T-helper 2 cell treated with Interferon-gamma antibody and Interleukin-4, amounts not matched to agents 100 ng/mL and 5 ng/mL, for 36 hours (primary cell): ENCODE results near the gene MAN1C1. TPM values are rescaled to one million over a fixed set of nuclear protein-coding genes. Genes with fewer than 3 reads are reported as not detected.

Source experiments
- intact Hi-C: fragments of 100-400 bp; cut with micrococcal nuclease; formaldehyde crosslinking; loops from one replicate; pipeline ENCODE4 v1.15.1; 2023
- total RNA-seq: library from RNA; stranded (reverse); gene quantifications from 2 replicates; pipeline ENCODE4 v1.2.3, GENCODE V29; 2022

MAN1C1 gene
- total RNA-seq, 1 donor from 2014 or later: 12.1 TPM

- intact Hi-C loops: no loop called here
Measured at GRCh38 chr1:25832336-25833037, 215.9 kb downstream of the MAN1C1 start.

DNA sequence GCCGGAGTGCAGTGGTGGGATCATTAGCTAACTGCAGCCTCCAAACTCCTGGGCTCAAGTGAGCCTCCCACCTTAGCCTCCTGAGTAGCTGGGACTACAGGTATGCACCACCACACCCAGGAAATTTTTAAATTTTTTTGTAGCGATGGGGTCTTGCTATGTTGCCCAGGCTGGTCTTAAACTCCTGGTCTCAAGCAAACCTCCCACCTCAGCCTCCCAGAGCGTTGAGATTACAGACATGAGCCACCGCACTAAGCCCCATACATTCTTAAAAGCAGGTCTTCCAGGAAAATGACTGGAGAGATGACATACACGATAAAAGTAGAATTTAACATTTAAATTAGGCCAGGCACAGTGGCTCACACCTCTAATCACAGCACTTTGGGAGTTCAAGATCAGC, 216.6 kb downstream of the MAN1C1 start:
- intact Hi-C loops: no loop called here

Other genes with a start within 250 kb of the MAN1C1 start
- 0.41 TPM in 1 of 2 replicates, not detected in the other for gene RHCE, start 196.0 kb upstream of the MAN1C1 start, total RNA-seq
- gene MACO1, start 185.9 kb upstream of the MAN1C1 start, total RNA-seq: 18.1 and 19.3 TPM in 2 replicates
- 25.1 and 27.5 TPM in 2 replicates for gene LDLRAP1, start 73.2 kb upstream of the MAN1C1 start, total RNA-seq
- gene SELENON, start 183.4 kb downstream of the MAN1C1 start, total RNA-seq: 6.6 and 7.6 TPM in 2 replicates
- gene MTFR1L, start 203.2 kb downstream of the MAN1C1 start, total RNA-seq: 30.7 and 31.4 TPM in 2 replicates
- 6.5 and 6.6 TPM in 2 replicates for gene AUNIP, start 242.7 kb downstream of the MAN1C1 start, total RNA-seq